K562 (cell line): ENCODE measurements around the gene ASF1B. TPM values are rescaled to one million over a fixed set of nuclear protein-coding genes. Genes with fewer than 3 reads are reported as not detected.

Experiments
- ATAC-seq: fragments of 200-7000 bp; cut with Tn5 transposase; 3 replicates; pipeline ENCODE4 v1.9.1; 2020; ENCODE audit warnings: moderate library complexity
- BruUV-seq: library from RNA; stranded (reverse); fragments of 400-500 nt; replicated peaks from 2 replicates; lab custom pipeline; 2021; lab: Mats Ljungman, UMichigan
- CTCF ChIA-PET: fragments of 300-600 bp; formaldehyde crosslinking; extraction: SDS; loops from one replicate; lab custom pipeline; 2021; ENCODE audit warnings: low intra/inter-chr PET ratio; lab: Yijun Ruan, JAX
- POLR2A ChIA-PET: fragments of 300-600, 350-650 bp; sonication (Branson Sonifier 250); formaldehyde crosslinking; extraction: SDS; loops from one replicate; lab custom pipeline; 2021; ENCODE audit warnings: antibody characterized with exemption, inconsistent platforms; lab: Yijun Ruan, JAX
- DNase-seq, 4 experiments: peaks; one replicate each; pipeline versions ENCODE4 v3.0.0 to v3.0.0-alpha.2; 2011 to 2018; ENCODE audit warnings: low spot score in 3 of 4, mixed read lengths in 3 of 4; ENCODE audit errors: extremely low read depth in 1 of 4
- FAIRE-seq: peaks from 2 replicates; lab custom pipeline; 2011; peaks lifted over from hg19 to GRCh38; lab: Jason Lieb, UNC
- H2AFZ ChIP-seq: 2 replicates; pipeline ENCODE4 v1.6.0; 2011; ENCODE audit warnings: low read depth, low read length, control low read depth, inconsistent platforms
- H3K27ac ChIP-seq: fragments of 200-600 bp; 3 replicates; pipeline ENCODE4 v1.8.0; 2011; ENCODE audit warnings: low read depth, mild to moderate bottlenecking, control low read depth, inconsistent platforms, low read length, moderate library complexity, mixed read lengths; ENCODE audit errors: extremely low read depth
- H3K27me3 ChIP-seq, 2 experiments: fragments of 300-600 bp in 1 of 2; 2 replicates in 1 of 2; 3 replicates in 1 of 2; pipeline versions ENCODE4 v1.6.0 to v1.8.0; 2011; ENCODE audit warnings: inconsistent platforms in 2 of 2, low read length in 2 of 2, mild to moderate bottlenecking in 1 of 2, mixed read lengths in 1 of 2, moderate library complexity in 1 of 2; ENCODE audit not compliant: control insufficient read depth in 2 of 2, insufficient read depth in 2 of 2
- H3K36me3 ChIP-seq: fragments of 300-600 bp; 3 replicates; pipeline ENCODE4 v1.8.0; 2011; ENCODE audit warnings: mild to moderate bottlenecking, low read length, inconsistent platforms; ENCODE audit not compliant: control insufficient read depth, insufficient read depth
- H3K4me1 ChIP-seq, 2 experiments: fragments of 200-600 bp in 1 of 2; replicated peaks in 1 of 2; 2 replicates in 1 of 2; 3 replicates in 1 of 2; pipeline versions ENCODE4 v1.5.1 to v1.8.0; 2011; ENCODE audit warnings: inconsistent platforms in 2 of 2, low read length in 2 of 2, mild to moderate bottlenecking in 1 of 2, mixed read lengths in 1 of 2, moderate library complexity in 1 of 2; ENCODE audit not compliant: control insufficient read depth in 2 of 2, insufficient read depth in 2 of 2
- H3K4me2 ChIP-seq: 2 replicates; pipeline ENCODE4 v1.6.1; 2011; ENCODE audit warnings: low read length, control low read depth, inconsistent platforms, mixed read lengths; ENCODE audit not compliant: insufficient read depth
- H3K4me3 ChIP-seq: fragments of 200-600 bp; sonication (generic), shearing (Covaris generic); 2 replicates; pipeline ENCODE4 v1.5.1; 2016; ENCODE audit warnings: control low read depth, inconsistent platforms
- H3K79me2 ChIP-seq: fragments of 200-600 bp; 3 replicates; pipeline ENCODE4 v1.8.0; 2011; ENCODE audit warnings: low read length, inconsistent platforms; ENCODE audit not compliant: control insufficient read depth, insufficient read depth
- H3K9ac ChIP-seq, 2 experiments: 2 replicates each; pipeline versions ENCODE4 v1.6.0 to v1.6.1; 2011; ENCODE audit warnings: low read depth in 2 of 2, low read length in 2 of 2, control low read depth in 1 of 2, inconsistent platforms in 1 of 2, mild to moderate bottlenecking in 1 of 2, mixed read lengths in 1 of 2; ENCODE audit not compliant: insufficient read depth in 1 of 2
- H3K9me1 ChIP-seq: one replicate; pipeline ENCODE4 v1.6.0; 2011; ENCODE audit warnings: inconsistent platforms, mild to moderate bottlenecking, low read length, moderate library complexity; ENCODE audit not compliant: control insufficient read depth, insufficient read depth
- H3K9me3 ChIP-seq: replicated peaks from 2 replicates; pipeline ENCODE4 v1.5.1; 2011; ENCODE audit warnings: low read depth, low read length, inconsistent platforms; ENCODE audit not compliant: control insufficient read depth, insufficient read depth
- H4K20me1 ChIP-seq: replicated peaks from 2 replicates; pipeline ENCODE4 v1.6.1; 2011; ENCODE audit warnings: low read length, inconsistent platforms, mixed read lengths; ENCODE audit not compliant: control insufficient read depth, insufficient read depth
- ATF2 ChIP-seq: sonication (generic); formaldehyde crosslinking; IDR thresholded peaks from 2 replicates; pipeline ENCODE4 v1.8.1; 2022; ENCODE audit warnings: missing genetic modification reagents
- BRCA1 ChIP-seq, 2 experiments: fragments of 450-650 bp in 1 of 2; sonication (generic) in 1 of 2; formaldehyde crosslinking in 1 of 2; IDR thresholded peaks; 2 replicates each; pipeline versions ENCODE4 v1.5.0 to v1.6.1; 2017 to 2020; ENCODE audit warnings: mild to moderate bottlenecking in 1 of 2, missing genetic modification reagents in 1 of 2
- CC2D1A ChIP-seq: fragments of 450-650 bp; IDR thresholded peaks from 2 replicates; pipeline ENCODE4 v1.6.1; 2017; ENCODE audit warnings: mild to moderate bottlenecking
- ELK3 ChIP-seq: fragments of 450-650 bp; formaldehyde crosslinking; IDR thresholded peaks from 2 replicates; pipeline ENCODE4 v1.4.0; 2020; ENCODE audit warnings: mild to moderate bottlenecking
- ERF ChIP-seq: fragments of 450-650 bp; formaldehyde crosslinking; IDR thresholded peaks from 2 replicates; pipeline ENCODE4 v1.4.0; 2020; ENCODE audit warnings: mild to moderate bottlenecking, mixed read lengths
- GTF2F1 ChIP-seq: IDR thresholded peaks from 2 replicates; pipeline ENCODE4 v1.6.1; 2011; ENCODE audit warnings: low read depth, low read length, improper control_type of control experiment
- KAT2B ChIP-seq: IDR thresholded peaks from one replicate; pipeline ENCODE4 v1.6.1; 2012; ENCODE audit warnings: low read depth, mild to moderate bottlenecking, control low read depth, inconsistent platforms, low read length, moderate library complexity
- MBD1 ChIP-seq: fragments of 250-450 bp; sonication (Bioruptor Pico); IDR thresholded peaks from 2 replicates; pipeline ENCODE4 v1.8.0; 2022; ENCODE audit warnings: inconsistent platforms
- NFE2 ChIP-seq: IDR thresholded peaks from 2 replicates; pipeline ENCODE4 v1.6.1; 2014; ENCODE audit warnings: antibody characterized with exemption, low read depth
- POLR2B ChIP-seq: fragments of 450-650 bp; IDR thresholded peaks from 2 replicates; pipeline ENCODE4 v1.6.1; 2018; ENCODE audit warnings: low read depth; ENCODE audit not compliant: partially characterized antibody
- POLR2H ChIP-seq: IDR thresholded peaks from 2 replicates; pipeline ENCODE4 v1.6.1; 2016; ENCODE audit warnings: missing genetic modification characterization, low read depth, mild to moderate bottlenecking, control low read depth, missing compliant biosample characterization, moderate library complexity
- ZFP1 ChIP-seq: fragments of 450-650 bp; formaldehyde crosslinking; IDR thresholded peaks from 2 replicates; pipeline ENCODE4 v1.4.0; 2020; ENCODE audit warnings: mild to moderate bottlenecking, mixed read lengths
- ZNF232 ChIP-seq: sonication (generic); formaldehyde crosslinking; IDR thresholded peaks from 2 replicates; pipeline ENCODE4 v1.8.0; 2022; ENCODE audit warnings: mild to moderate bottlenecking, missing genetic modification reagents
- ZNF518B ChIP-seq: fragments of 250-450 bp; sonication (Bioruptor Pico); IDR thresholded peaks from 2 replicates; pipeline ENCODE4 v1.5.0; 2021; ENCODE audit warnings: mild to moderate bottlenecking, moderate library complexity
- ZNF778 ChIP-seq: fragments of 450-650 bp; formaldehyde crosslinking; IDR thresholded peaks from 2 replicates; pipeline ENCODE4 v1.4.0; 2020; ENCODE audit warnings: mild to moderate bottlenecking, moderate library complexity
- WGBS: fragments of 100-300 bp; shearing (Covaris generic); methylation state at CpG from one replicate; pipeline ENCODE4 v1.1.6; 2016; ENCODE audit warnings: low coverage, mixed read lengths; ENCODE audit not compliant: insufficient coverage; ENCODE audit errors: missing lambda C conversion rate; 5-methylcytosine and 5-hydroxymethylcytosine counted together
- in situ Hi-C: fragments of 300-500 bp; cut with MboI; formaldehyde crosslinking; loops from 4 replicates; pipeline ENCODE4 v1.15.0; 2018; ENCODE audit warnings: inconsistent platforms, mixed read lengths
- intact Hi-C: fragments of 100-400 bp; cut with micrococcal nuclease; formaldehyde crosslinking; loops from 2 replicates; pipeline ENCODE4 v1.14.2; 2022
- polyA plus RNA-seq, 8 experiments: library from polyadenylated mRNA; depleted of rRNA in 4 of 8; stranded (reverse) in 5 of 8; unstranded in 3 of 8; fragments of >200 nt; fragmentation: Nextera tagmentation in 2 of 8; fragmentation: Illumina TruSeq in 1 of 8; extraction: Ambion mirVana in 2 of 8; extraction: Trizol in 1 of 8; gene quantifications; 2 replicates each; pipeline versions ENCODE4 v1.2.1 to v1.2.3, GENCODE V29; 2011 to 2014; ENCODE audit warnings: inconsistent platforms in 1 of 8, missing spikeins in 1 of 8
- total RNA-seq, 7 experiments: library from RNA; depleted of rRNA in 6 of 7; stranded (reverse); fragments of >200 nt in 6 of 7; fragmentation: Illumina TruSeq in 2 of 7; extraction: Trizol in 2 of 7; gene quantifications; 2 replicates each; pipeline versions ENCODE4 v1.2.1 to v1.2.3, GENCODE V29; 2011 to 2021; ENCODE audit warnings: low replicate concordance in 1 of 7

ASF1B gene
- total and polyA plus RNA-seq, 9 of the 15 experiments (the other 6 are each of a cell fraction or from before 2014, with no cell fraction given) = 6.0 to 69.4 (median 53.3) TPM

GRCh38 chr19:14181906-14182305 is 45.5 kb upstream of the ASF1B start:
- Histone ChIP-seq H3K4me3 (no peak overlapping the region), H2AFZ (no peak overlapping the region), H3K79me2 (no peaks in the 10 kb centered on the region), H4K20me1 (no peaks in the 10 kb centered on the region; the same call in 1 of the 2 replicates), H3K27ac (no peak overlapping the region), H3K4me2 (no peak overlapping the region), H3K36me3 (peaks cover 10% of the 10 kb centered on the region; the same call in 1 of the 3 replicates), H3K27me3 (no peaks in the 10 kb centered on the region), H3K4me1 (peaks cover 0 to 7% of the 10 kb centered on the region in 2 experiments; a peak in 2 of 5 replicates), H3K9ac (no peak overlapping the region), H3K9me1 (no peaks in the 10 kb centered on the region), H3K9me3 (no peaks in the 10 kb centered on the region)
- BruUV-seq = no TSS peak
- no peak for FAIRE-seq
- intact Hi-C loops = no loop called here
- WGBS = 80% methylated on average over 6 of the region's 6 CpGs
- in situ Hi-C loops = no loop called here
- POLR2A ChIA-PET = no interaction called here
- TF ChIP-seq NFE2 (no peak), ERF (CRISPR knock-in tag) (no peak), POLR2B (no peak), ZFP1 (CRISPR knock-in tag) (no peak), ZNF778 (CRISPR knock-in tag) (no peak), ZNF232 (CRISPR knock-in tag) (no peak), ATF2 (CRISPR knock-in tag) (no peak), GTF2F1 (no peak), POLR2H (tag) (no peak), MBD1 (CRISPR knock-in tag) (no peak), BRCA1 (IDR thresholded peaks at IDR 0.05) (no peak), BRCA1 (CRISPR knock-in tag; IDR thresholded peaks at IDR 0.05) (no peak), ZNF518B (no peak), KAT2B (no peak), CC2D1A (no peak), ELK3 (CRISPR knock-in tag) (no peak)
- CTCF ChIA-PET = no interaction called here
- DNase-seq = no peak
- no peak for ATAC-seq
